NCI-H526 treated with DMSO at 0.1 percent for 48 hours (cell line): ENCODE data around the gene SIGLEC5.

Experiments used
- DNase-seq: peaks from one replicate; lab custom pipeline; 2025; lab: John Stamatoyannopoulos, UW

SIGLEC5 gene

DNA sequence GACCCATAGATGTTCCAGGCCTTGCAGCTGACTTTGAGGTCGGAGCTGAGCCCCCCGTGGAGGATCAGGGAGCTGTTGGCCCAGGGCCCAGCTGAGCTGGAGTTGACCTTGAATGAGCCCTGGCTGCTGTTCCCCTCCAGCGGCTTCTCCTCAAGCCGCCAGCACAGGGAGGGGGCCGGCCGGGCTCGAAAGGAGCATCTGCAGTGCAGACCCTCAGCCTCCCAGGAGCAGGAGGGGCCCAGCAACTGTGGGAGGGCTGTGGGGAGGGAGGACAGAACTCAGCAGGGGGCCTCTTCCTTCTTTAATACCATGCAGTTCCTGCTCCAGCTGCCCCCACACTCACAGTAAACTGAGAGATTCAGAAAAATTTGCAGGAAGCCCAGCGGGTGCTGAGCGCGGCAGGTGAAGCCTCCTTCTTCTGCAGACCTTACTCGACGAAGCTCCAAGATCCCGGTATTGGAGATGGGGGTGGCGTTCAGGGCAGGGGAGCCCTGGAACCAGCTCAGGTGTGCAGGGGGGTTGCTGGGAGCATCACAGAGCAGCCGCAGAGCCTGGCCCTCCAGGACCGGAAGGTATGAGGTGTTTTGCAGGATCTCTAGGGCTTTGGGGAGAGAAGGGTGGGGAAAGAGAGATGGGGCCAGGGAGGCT lies 2.6 kb downstream of the SIGLEC5 start:
- no peak for DNase-seq

DNA sequence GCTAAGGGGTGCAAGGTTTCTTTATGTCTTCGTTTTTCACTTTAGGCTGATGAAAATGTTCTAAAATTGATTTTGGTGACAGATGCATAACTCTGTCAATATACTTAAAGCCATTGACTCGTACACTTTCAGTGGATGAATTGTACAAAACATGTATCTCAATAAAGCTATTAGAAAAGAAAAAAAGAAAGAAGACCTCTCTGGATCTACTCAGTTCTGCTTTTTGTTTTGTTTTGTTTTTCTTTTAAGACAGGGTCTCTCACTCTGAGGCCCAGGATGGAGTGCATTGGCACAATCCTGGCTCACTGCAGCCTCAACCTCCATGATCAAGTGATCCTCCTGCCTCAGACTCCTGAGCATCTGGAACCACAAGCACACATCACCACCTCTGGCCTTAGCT lies 3.5 kb downstream of the SIGLEC5 start:
- no peak for DNase-seq

DNA sequence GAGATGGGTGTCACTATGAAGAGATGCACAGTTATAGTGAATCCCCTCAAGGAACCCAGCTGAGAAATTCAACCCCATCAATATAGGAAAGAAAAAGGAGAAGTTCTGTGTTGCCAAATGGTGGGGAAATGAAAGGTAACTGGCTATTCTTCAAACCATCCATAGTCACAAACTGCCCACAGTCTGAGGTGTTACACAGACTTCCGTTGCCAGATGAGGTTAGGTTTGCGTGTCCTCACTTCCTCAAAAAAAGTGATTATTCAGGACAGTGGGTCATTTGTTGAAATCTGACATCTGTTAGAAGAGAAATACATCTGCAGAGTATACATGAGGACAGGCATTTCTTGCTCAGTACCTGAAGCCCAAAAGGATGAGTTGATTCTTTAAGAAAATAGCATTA lies 9.0 kb downstream of the SIGLEC5 start:
- no peak for DNase-seq

DNA sequence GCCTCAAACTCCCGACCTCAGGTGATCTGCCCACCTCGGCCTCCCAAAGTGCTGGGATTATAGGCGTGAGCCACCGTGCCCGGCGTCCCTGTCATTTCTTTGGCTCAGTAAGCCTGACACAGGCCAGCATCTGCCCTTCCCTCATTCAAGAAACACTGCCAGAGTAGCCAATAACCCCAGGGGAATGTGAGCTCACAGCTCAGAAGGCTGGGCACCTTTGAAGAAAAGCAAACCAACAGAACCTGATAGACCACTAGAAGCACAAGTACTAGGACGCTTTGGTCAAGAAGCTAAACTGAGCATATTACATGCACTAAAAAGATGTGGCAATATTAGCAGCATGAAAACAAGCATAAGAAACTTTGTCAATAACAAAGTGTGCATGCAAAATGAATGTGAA lies 14.2 kb downstream of the SIGLEC5 start:
- DNase-seq: no peak

DNA sequence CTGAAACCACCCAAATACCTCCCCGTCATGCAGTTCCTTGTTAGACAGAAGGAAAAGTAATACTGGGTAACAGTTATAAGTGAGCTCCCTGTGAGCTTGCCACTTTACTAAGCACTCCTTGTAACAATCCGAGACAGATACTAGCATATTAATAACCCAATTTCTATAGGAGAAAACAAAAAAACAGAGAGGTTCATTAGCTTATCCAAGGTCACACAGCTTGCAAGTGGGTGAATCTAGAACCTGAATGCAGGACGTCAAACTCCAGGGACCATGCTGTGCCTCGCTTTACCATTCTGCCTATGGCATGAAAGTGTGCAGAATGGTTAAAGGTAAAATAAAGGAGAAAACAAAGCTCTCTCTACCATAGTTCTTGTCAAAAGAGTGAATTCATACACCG lies 15.4 kb downstream of the SIGLEC5 start:
- no peak for DNase-seq

DNA sequence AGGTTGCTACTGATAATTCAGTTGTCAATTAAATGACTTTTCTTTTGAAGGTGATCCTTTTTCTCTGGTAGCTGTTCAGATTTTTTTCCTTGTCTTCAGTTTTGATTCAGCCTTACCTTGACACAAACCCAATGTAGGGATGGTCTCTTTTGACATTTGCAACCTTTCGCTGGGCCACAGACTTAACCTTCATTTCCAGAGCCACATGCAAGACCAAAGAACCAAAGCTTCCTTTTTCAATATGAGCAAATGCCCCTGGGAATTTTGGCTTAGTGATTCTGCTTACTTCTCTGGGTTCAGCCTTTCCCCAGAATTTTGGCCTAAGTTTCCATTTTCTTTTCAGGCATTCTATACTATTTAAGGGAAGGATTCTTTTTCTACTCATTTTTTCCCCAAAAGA lies 19.6 kb downstream of the SIGLEC5 start:
- no peak for DNase-seq

DNA sequence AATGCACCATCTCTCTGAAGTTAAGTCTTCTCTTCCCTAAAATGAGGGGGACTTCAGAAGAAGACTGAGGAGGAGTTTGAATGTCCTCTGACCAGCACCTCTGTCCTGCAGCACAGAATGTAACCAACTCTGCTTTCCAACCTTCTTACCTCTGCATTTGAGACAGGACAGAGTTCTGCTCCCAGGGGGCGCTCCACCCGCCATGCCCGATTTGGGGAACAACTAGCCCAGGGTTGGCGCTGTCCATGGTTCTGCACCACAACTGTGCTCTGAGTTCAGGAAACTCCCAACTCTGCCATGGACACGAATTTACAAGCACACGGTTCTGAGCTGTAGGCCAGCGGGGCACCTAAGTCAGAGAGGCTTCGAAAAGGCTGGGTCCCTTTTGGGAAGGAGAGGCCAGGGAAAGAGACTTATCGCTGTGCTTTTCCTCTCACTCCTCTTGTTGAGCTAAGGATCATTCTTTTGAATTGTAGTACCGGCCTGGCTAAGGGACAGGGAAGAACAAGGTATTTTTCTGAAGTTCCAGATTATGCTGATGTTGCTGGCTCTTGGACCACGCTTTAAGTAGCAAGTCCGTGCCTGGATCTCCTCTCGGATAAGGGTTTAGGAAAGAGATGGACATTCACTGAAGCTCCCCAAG lies 22.2 kb downstream of the SIGLEC5 start:
- no peak for DNase-seq

DNA sequence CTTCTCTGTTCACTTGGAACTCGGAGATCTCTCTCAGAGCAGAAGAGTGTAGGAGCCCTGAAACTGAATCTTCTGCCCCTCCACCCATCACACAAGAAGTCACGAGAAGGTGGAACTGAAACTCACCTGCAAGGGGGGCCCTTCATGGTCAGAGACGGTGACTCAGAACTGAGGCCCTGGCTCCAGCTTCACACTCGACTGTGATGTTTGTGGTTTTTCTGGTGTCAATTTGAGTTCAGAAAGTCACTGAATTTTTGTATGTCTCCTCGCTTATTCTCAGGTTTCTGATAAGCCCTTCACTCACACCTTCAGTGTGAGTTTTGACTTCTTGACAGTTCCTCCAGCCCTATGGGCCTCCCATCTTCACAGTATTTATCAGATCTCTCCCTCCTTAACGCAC lies 23.1 kb downstream of the SIGLEC5 start:
- DNase-seq: no peak

DNA sequence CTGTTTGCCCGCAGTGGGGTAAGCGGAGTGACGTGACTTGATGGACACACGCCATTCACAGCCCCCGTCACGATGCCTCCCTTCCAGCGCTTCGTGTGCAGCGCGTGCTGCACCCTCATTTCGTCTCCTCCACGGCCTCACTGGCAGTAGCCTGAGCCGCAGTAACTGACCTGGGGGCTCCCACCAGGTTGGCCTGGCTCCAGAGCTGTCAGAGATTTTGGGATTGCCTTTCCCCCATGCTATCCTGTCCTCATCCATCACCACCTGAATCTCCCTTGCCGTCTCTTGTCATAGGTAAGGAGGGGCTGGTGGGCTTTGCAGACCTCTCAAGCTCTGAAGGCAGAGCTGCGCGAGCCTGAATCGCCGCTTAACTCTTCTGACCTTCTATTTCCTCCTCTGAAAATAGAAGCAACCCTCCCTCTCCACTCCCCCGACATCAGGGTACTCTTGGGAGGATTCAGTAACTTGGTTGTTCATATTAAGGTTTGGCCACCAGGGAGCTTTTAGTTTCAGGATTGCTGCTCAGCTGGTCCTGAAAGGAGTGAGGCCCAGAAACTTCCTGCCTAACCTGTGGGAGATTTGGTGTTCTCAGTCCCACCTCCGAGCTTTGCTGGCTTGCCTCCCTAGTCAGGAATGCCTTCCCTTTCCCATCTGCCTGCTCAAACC lies 27.9 kb downstream of the SIGLEC5 start:
- no peak for DNase-seq

DNA sequence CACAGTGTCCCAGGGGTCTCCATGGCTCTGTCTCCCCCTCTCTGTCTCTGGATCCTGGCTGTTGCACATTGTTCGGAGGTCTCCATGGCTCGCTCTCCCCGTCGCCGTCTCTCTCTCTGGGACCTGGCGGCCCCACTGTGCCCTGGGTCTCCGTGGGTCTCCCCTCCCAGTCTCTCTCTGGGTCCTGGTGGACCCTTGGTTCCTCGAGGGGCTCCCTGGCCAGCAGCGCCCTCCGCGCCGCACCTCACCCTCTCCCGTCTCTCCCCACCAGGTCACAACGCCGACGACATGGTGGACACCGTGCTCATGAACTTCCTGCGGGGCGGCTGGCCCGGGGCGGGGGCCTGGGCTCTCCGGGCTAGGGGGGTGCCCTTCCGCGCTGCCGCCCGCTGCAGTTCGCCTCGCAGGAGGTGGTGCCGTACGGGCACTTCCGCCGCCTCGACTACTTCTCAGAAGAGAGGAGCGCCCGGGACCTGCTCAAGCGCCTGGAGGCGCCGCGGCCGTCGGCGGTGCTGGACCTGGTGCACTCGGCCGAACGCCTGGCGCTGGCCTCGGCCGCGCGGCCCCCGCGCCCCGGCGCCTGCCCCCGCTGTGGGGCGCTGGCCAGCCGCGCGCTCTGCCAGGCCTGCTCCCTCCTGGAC lies 29.1 kb downstream of the SIGLEC5 start:
- DNase-seq: no peak

DNA sequence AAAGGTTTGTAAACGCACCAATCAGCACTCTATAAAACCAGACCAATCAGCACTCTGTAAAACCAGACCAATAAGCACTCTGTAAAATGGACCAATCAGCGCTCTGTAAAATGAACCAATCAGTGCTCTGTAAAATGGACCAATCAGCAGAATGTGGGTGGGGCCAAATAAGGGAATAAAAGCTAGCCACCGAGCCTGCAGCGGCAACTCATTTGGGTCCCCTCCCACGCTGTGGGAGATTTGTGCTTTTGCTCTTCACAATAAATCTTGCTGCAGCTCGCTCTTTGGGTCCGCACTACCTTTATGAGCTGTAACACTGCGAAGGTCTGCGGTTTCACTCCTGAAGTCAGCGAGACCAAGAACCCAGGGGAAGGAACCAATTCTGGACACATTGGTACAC lies 31.1 kb downstream of the SIGLEC5 start:
- no peak for DNase-seq

DNA sequence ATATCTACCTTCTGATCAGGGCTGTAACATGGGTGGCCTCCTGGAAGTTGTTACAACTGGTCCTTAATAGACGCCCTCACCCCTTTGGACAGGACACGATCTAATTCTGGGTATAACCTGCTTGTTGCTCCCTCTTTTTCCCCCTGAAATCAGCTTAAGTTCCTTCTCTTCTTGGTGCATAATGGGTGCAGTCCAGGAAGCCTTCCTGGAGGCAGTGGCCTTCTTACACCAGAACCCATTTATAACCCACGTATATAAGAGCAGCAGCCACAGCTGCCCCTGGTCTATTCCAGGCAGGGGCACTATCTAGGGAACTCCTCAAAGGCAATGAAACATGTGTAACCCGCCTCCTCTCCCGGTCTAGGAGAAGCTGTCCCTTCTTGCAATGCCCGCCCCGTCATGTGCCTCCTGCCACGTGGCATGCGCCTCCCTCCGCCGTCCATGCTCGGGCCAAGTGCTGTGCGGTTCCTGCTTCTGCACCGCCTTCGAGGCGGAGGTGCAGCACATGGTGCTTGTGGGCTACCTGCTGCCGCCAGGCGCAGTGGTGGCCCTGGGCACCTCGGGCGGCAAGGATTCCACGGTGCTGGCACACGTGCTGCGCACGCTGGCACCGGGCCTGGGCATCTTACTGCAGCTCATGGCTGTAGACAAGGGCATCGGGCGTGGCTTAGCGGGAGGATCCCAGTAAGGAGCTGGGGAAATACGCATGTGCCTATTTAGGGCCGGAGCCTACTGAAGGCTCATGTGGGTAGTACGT lies 31.9 kb downstream of the SIGLEC5 start:
- DNase-seq: no peak

DNA sequence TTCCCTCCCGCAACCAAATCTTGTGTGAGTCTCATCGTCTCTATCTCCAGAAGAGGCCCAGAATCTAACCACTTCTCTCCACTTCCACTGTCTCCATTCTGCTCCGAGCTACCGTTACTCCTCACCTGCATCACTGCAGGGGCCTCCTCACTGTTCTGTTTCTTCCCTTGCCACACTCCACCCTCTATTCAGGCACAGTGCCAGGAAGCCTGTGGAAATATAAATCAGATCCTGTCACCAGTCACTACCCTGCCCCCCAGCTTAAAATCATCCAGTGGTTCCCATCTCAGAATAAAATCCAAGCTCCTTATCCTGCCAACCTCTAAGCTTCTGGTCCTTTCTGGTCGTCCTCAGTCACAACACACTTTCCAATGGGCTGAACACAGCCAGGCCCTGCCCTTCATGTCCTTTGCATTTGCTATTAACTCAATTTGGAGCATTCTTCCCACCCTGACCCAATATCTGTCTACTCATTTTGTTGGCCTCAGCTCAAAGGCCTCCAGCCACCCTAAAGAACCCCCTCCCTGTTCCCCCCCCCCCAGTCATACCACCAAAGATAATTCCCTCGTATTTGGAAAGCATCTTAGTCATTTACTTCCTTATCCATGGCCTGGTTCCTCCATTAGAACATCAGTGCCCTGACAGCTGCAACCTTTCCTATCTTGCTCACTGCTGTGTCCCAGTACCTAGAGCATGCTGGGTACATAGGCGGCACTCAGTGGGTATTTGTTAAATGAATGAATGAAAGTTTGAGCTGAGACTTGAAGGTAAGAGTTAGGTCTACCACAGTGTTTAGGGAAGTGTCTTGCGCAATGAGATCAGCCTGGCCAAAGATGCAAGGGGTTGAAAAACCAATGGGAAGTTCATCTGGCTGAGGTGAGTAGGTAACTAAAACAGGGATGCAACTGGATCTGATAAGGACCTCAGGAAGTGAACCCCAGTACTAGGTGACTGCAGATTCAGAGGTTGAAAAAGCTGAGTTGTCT lies 34.7 kb downstream of the SIGLEC5 start:
- no peak for DNase-seq

DNA sequence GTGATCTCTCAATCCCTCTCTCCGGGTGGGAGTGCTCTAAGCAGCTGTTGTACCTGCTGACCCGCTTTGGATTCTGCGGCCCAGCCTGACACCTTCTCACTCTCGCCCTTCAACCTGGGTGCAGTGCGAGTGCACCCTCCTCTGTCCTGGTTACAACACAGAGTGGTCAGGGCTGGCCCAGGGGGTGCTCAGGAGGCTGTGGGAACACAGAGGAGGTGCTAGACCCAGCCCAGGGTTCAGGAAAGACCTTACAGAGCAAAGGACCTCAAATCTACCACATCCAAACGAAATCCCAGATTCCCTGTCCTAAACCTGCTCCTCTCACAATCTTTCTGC lies 35.5 kb downstream of the SIGLEC5 start:
- no peak for DNase-seq

DNA sequence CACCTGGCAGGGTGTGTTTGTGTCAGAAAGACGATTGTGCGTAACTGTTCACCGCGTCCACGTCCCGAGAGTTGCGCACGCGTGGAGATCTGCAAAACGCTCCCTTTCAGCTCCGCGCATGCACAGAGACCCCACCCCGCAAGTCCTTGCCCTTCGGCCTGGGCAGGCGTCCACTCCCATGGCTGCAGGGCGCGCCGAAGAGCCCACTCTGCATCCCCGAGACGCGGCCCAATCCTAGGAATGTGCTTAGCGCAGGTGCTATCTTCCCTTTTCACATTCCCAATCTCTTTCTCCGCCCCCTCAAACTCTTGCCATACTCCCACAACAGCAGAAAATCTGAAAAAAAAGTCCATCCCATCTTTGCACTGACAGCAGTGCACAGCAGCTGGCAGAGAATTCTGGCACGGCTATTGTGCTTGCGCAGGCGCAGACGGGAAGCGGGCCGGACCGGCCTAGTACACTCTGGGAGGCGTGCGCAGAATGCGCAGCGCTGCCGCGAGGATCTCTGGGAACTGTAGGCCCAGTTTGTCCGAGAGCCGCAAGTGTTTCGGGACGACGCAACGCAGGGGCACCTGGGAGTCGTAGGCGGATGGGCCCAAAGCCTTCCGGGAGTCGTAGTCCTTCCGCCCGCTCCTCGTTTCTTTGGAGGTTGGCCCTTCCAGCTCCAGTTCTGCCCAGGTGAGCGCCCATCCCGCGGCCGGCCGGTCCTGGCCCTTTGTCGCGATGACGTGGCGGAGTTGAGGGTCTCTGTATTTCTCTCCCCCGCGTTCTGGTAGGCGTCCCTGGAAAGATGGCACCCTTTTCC lies 36.0 kb downstream of the SIGLEC5 start:
- DNase-seq: peak; percentile 97

DNA sequence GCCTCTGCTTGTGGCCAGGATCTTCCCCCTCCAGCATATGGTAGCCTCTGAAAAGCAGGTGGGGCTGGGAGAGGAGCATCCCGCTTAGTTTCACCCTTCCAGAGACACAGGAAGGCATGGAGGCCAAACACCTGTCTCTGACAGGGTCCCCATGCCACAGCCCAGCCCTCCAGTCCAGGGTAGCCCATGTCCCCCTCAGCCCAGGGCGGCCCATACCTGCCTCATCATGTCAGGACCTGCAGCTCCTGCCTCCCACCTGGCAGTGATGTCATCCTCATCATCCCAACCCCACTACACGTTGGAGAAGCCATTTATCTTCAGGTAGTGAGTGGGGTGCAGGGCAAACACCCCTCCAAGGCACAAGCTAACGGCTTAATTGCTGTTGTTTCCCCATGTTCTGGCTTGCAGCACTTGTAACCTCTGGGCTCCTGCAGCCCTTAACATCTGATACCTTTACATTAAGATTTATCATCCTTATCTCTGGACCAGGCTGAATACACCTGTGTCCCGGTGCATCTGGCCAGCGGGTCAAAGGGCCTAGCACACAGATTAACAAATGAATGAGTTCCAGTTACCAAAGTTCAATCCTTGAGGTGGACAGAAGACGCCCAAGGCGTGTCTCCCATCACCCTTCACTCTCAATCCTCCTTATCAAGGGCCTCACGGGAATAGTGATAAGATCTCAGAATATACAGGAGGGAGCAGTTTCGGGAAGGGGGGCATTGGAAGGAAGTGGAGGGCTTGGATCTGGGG lies 36.9 kb downstream of the SIGLEC5 start:
- no peak for DNase-seq

DNA sequence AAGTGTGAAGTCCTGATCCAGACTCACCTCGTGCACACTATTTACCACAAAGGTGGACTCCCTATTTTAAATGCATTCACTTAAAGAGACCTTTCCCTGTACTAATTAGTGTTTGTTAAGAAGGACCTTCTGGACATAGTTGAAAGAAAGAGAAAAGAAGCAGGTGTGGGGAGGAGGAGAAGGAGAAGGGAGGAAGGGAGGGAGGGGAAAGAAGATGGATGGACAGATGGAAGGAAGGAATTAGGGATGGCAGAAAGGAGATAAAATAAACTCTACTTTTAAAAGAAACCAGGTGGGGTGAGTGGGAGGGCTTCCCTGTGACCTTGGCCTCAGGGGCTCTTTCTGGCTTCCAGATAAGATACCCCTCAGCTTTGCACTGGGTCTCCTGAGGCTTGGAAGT lies 37.7 kb downstream of the SIGLEC5 start:
- DNase-seq: no peak

DNA sequence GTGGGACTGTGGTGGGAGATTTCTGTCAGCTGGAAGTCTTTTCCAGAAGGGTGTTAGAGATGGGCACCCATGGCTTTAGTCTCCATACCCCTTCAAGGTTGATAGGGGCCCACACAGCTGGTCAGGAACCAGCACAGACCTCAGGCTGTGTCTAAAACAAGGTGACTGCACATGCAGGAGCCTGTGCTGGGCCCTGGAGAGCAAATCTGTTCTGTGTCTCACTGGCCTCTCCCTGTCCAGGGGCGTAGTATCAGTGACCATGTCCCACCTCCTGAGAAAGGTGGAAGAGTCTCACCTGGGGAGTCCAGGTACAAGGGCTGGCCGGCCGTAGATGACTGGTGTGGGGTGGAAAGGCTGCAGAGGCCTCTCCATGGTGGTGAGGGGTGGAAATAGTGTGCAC lies 39.8 kb downstream of the SIGLEC5 start:
- no peak for DNase-seq

DNA sequence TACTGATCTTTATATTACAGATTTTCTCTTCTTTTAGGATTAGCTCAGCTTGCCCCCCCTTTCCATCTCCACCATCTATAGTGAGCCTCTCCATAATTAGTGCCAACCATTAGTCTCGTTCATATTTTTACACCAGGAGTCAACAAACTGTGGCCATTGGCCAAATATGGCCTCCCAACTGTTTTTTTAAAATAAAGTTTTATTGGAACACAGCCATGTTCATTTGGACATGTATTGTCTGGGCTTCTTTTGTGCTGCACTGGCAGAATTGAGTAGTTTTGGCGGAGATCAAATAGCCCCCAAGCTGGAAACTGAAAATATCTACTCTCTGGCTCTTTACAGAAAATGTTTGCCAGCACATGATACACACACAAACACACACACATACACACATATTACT lies 40.7 kb downstream of the SIGLEC5 start:
- DNase-seq: no peak
